HG02610 (cell line): ENCODE results near the gene GLS.
"Not testable (repeated sequence)": the region's sequence is repeated elsewhere in the genome, so short reads cannot be mapped to it uniquely, and the experiment has no call there.

Experiments
- ATAC-seq: cut with Tn5 transposase; IDR thresholded peaks from one replicate; pipeline ENCODE4 v1.9.1; 2021; ENCODE audit warnings: mild to moderate bottlenecking, moderate library complexity; ENCODE audit not compliant: unreplicated experiment

The GLS gene

GRCh38 chr2:190880378-190881083, at the start of gene GLS:
TSS of gene GLS (plus strand) at chr2:190880821. CDS start at chr2:190881085, 264 bp downstream.
- ATAC-seq, result peak; percentile 73

DNA sequence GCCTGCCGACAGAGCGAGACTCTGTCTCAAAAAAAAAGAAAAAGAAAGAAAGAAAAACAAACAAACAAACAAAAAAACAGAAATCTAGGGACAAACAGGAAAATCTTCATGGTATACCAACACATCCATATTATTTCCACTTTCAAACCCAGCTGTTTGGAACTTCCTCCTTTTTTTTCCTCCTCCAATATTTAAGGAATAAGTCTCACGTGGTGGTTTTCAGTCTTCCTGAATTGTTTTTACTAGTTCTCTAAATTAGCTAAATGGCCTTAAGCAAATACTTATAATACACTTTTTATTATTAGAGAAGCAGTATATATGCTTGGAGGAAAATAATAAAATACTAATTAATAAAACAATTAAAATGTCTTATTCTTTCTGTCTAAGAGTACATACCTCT, 48.7 kb upstream of the GLS start:
- ATAC-seq, result no peak

- ATAC-seq, result no peak
Observed at GRCh38 chr2:190834890-190835208, 45.8 kb upstream of the GLS start.

- no peak for ATAC-seq
Observed at GRCh38 chr2:190835303-190835930, 45.2 kb upstream of the GLS start.

- no peak for ATAC-seq
Observed at GRCh38 chr2:190836767-190837166, 43.9 kb upstream of the GLS start.

DNA sequence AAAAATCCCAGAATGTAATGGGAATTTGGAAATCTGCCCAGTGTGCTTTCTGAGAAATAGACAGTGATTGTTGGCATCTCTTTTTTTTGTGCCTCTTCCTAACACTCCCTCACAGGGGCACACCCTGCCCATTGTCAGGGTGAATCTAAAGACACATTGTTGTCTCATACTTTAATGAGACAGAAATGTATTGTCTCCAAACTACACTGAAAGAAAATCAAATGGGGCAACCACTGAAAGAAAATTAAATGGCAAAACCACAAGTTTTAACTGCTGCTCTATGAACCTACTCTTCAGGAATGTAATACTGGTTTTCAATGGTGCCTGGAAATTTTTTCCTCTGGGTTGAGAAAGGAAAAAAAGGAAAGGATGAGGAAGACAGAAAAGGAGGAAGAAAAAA, 43.2 kb upstream of the GLS start:
- no peak for ATAC-seq

- no peak for ATAC-seq
Observed at GRCh38 chr2:190837952-190838361, 42.7 kb upstream of the GLS start.

DNA sequence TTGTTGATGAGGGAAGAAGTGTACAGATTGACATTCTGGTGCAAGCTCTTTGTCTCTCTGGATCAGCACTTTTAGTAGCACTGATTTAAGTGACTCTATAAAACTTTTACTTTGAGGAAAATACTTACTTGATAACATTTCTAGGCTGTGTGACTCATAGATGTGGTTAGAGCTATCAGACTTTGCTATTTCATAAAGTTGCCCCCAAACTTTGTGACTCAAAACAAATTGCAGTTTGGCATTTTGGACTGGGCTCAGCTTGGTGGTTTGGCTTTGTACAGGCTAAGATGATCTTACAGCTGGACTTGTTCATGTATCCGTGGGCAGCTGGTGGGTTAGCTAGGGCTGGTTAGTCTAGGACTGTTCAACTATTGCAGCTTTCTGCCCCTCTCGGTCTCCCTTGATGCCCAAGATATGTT, 42.1 kb upstream of the GLS start:
- ATAC-seq, result no peak

- ATAC-seq, result no peak
Observed at GRCh38 chr2:190840569-190841172, 40.0 kb upstream of the GLS start.

- no peak for ATAC-seq
Observed at GRCh38 chr2:190841707-190842505, 38.7 kb upstream of the GLS start.

DNA sequence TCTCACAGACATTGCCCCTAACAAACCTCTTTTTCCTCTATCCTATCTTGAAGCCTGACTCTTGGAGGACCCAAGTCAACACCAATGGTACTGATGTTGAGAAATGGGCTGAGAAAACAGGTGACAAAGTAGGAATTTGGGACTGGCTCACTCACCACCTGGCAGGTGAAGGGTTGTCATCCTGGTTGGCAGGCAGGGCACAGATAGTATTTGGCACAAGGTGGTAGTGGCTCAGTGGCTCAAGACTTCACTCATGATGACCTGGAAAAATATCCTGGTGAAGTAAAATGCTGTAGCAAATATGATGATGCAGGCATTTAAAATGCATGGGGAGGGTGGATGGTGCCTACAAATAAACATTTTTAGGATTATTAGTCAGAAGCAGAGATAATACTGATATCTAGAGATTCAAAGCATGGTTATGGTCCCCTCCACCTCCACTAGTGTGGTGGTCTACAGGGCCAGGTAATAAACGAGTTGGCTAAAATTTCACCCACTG, 38.0 kb upstream of the GLS start:
- no peak for ATAC-seq

DNA sequence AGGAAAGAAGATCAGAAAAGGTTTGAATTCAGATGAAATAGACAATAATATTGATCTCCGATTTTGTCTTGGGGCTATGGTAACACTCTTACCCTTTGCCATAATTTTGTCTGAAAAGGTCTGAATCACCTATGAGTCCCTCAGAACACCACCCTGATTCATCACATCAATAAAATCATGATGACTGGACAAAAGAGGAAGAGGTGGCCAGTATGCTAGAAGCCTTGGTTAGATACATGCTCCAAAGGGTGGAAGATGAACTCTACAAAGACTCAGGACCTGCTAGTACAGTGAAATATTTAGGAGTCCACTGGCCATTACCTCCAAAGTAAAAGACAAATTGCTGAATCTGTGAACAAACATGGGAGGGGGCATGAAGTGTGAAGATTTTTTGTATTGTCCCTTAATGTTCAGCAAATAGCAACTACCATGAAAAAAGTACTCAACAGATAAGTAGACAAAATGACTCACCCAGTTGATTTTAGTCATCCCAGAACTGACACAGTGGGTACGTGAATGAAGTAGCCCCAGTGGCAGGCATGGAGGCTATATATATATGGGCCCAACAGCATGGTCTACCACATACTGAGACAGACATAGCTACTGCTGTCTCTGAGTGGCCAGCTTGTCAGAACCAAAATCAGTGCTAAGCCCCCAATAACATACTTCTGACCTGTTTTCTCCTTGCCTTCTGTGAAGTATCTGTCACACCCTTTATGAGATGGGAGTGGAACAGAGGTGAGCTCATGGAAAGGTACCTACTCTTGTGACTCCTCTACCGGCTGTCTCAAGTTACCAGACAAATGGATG, 36.5 kb upstream of the GLS start:
- ATAC-seq, result peak; percentile 99

- ATAC-seq, result no peak
Observed at GRCh38 chr2:190844700-190845401, 35.8 kb upstream of the GLS start.

DNA sequence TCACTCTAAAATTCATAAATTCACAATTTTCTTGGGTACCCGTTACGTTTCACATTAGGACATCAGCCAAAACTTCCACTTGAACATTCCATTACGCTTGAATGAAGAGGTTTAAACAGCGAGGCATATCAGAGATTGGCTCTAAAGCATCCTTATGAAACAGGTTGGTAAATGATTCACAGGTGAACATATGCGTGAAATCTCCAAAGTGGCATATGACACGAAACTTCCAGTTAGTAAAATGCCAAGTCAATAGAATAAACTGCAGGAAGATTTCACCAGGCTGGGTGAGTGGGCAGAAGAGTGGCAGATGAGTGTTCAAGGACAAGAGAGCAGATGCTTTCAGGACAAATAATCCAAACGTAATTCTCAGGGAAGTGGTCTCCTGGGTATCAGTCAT, 33.9 kb upstream of the GLS start:
- no peak for ATAC-seq

- no peak for ATAC-seq
Observed at GRCh38 chr2:190847504-190848081, 33.0 kb upstream of the GLS start.

DNA sequence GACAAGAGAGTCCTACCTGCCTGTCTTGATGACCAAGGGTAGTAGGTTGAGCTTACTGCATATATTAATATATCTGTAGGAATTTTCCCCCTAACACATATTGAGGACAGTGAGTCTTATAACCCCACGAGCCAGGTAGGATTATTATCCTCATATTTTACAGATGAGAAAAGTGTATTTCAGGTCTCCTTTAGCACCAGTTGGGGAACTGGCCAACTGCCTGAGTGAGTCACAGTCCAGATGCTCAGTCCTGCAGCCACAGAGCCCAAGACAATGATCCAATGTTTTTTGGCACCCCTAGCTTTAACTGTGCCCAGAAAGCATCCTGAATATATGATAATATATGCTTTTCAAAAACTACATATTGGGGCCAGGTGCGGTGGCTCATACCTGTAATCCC, 30.8 kb upstream of the GLS start:
- no peak for ATAC-seq

GRCh38 chr2:190853022-190853421, 27.6 kb upstream of the GLS start:
- not testable (repeated sequence) for ATAC-seq

DNA sequence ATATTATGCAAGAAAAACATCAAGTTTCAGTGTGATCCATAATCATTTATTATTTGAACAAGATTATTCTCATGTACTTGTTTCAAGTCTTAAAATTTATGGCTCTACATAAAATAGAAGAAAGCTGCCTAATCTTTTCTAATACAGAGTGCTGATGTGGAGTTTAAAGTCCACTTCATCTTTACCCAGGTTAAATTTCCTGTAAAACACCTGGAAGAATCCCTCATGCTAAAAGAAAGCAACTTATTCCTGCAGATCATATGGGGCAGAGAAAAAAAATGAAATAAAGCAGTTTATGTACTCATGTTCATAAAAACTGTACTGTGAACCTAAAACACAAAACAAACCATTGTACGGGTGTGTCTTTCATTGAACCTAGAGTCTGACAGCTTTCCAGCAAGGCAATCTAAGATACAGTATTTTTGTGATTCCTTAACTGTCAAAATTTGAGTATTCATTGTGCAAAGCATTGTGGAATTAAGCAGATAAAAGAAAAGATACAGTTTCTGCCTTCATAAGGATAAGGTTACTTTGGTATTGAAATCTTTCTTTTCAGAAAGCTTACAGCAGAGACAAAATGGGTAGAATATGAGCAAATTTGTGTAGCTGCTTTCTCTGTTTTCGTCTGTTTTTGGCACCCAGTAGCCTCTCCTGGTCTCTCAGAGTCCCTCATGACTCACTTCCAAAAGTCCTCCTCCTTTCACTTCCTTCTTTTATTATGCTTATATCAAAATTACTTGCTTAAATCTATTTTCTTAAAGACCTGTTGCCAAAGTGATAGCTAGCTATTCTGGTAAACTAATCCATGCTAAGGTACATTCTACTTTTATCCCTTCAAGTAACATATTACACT, 26.9 kb upstream of the GLS start:
- ATAC-seq, result peak; percentile 80

- ATAC-seq, result no peak
Observed at GRCh38 chr2:190854726-190855125, 25.9 kb upstream of the GLS start.
